Esophagus muscularis mucosa (tissue), 4 donors: ENCODE measurements around the gene MBD5. TPM values are rescaled to one million over a fixed set of nuclear protein-coding genes. Genes with fewer than 3 reads are reported as not detected.

Experiments used
- DNase-seq: peaks from one replicate; pipeline ENCODE4 v3.0.0-alpha.2; 2017; ENCODE audit errors: extremely low spot score
- H3K27ac ChIP-seq, 4 donors: fragments of 200-600 bp; sonication (generic); replicated peaks in 1 of 4; 1 replicate in 3 of 4; 2 replicates in 1 of 4; pipeline ENCODE4 v1.5.1; 2016 to 2019; ENCODE audit warnings: mild to moderate bottlenecking in 1 of 4
- H3K27me3 ChIP-seq, 4 donors: fragments of 200-600 bp; sonication (generic); one replicate each; pipeline versions ENCODE4 v1.5.1 to v1.6.0; 2016 to 2019
- H3K36me3 ChIP-seq, 4 donors: fragments of 200-600 bp; sonication (generic); one replicate each; pipeline ENCODE4 v1.5.1; 2016 to 2019
- H3K4me1 ChIP-seq, 4 donors: fragments of 200-600 bp; sonication (generic); one replicate each; pipeline ENCODE4 v1.5.1; 2016 to 2019
- H3K4me3 ChIP-seq, 4 donors: fragments of 200-600 bp; sonication (generic); 1 replicate in 2 of 4; 2 replicates in 2 of 4; pipeline ENCODE4 v1.5.1; 2016 to 2019; ENCODE audit warnings: mild to moderate bottlenecking in 4 of 4, moderate library complexity in 1 of 4
- H3K9me3 ChIP-seq, 4 donors: fragments of 200-600 bp; sonication (generic); 1 replicate in 3 of 4; 2 replicates in 1 of 4; pipeline ENCODE4 v1.5.1; 2016 to 2019
- CTCF ChIP-seq, 3 experiments: fragments of 200-600 bp in 2 of 3; fragments of 450-650 bp in 1 of 3; sonication (generic) in 2 of 3; IDR thresholded peaks; one replicate each; pipeline ENCODE4 v1.5.1; 2017 to 2019; ENCODE audit warnings: antibody characterized with exemption in 3 of 3, mild to moderate bottlenecking in 2 of 3, moderate library complexity in 1 of 3
- EP300 ChIP-seq: sonication (generic); formaldehyde crosslinking; IDR thresholded peaks from one replicate; pipeline ENCODE4 v1.6.1; 2017; ENCODE audit warnings: antibody characterized with exemption
- POLR2A ChIP-seq: fragments of 450-650 bp; IDR thresholded peaks from one replicate; pipeline ENCODE4 v1.6.1; 2017; ENCODE audit warnings: antibody characterized with exemption, moderate library complexity, mild to moderate bottlenecking, low read depth
- POLR2AphosphoS5 ChIP-seq, 2 donors: sonication (generic); formaldehyde crosslinking; IDR thresholded peaks; one replicate each; pipeline ENCODE4 v1.6.1; 2017; ENCODE audit warnings: antibody characterized with exemption in 2 of 2
- WGBS: methylation state at CpG from one replicate; pipeline ENCODE4 v1.1.5; 2018; 5-methylcytosine and 5-hydroxymethylcytosine counted together
- intact Hi-C: fragments of 100-400 bp; cut with DNase I; formaldehyde crosslinking; loops from one replicate; pipeline ENCODE4 v1.15.1; 2023
- total RNA-seq, 4 donors: library from RNA; depleted of rRNA; stranded (reverse); fragments of >200 nt; gene quantifications; one replicate each; pipeline versions ENCODE4 v1.1.0 to v1.2.1, GENCODE V29; 2016

Gene MBD5
- total RNA-seq, 4 donors from 2014 or later = 34.6 to 49.0 (median 44.9) TPM

GRCh38 chr2:148028781-148029180 is 7.9 kb downstream of the MBD5 start:
- no peak for TF ChIP-seq EP300
- TF ChIP-seq CTCF (IDR thresholded peaks at IDR 0.05) = no peak
- TF ChIP-seq POLR2AphosphoS5 (IDR thresholded peaks at IDR 0.05) = no peak
- no peak for TF ChIP-seq POLR2A
- Histone ChIP-seq H3K4me1 (peaks cover 17 to 64% (median 58%) of the 10 kb centered on the region in 4 donors), H3K4me3 (no peak overlapping the region), H3K36me3 (no peaks in the 10 kb centered on the region), H3K9me3 (no peaks in the 10 kb centered on the region), H3K27ac (peak overlapping the region in 3 of 4 donors; percentile 16 to 56 (median 20)), H3K27me3 (no peaks in the 10 kb centered on the region)
- no peak for DNase-seq
- intact Hi-C loops = no loop called here
- 35% methylated on average over 1 of the region's 1 CpG for WGBS

GRCh38 chr2:148031152-148031551 is 10.3 kb downstream of the MBD5 start:
- intact Hi-C loops = no loop called here
- H3K27me3 ChIP-seq = no peaks in the 10 kb centered on the region
- no peak overlapping the region for H3K4me3 ChIP-seq
- H3K4me1 ChIP-seq = peaks cover 15 to 57% (median 52%) of the 10 kb centered on the region in 4 donors
- no peak for TF ChIP-seq POLR2A
- TF ChIP-seq CTCF (IDR thresholded peaks at IDR 0.05) = no peak
- no peaks in the 10 kb centered on the region for H3K36me3 ChIP-seq
- peak overlapping the region in 1 of 4 donors; percentile 27 for H3K27ac ChIP-seq
- H3K9me3 ChIP-seq = no peaks in the 10 kb centered on the region
- DNase-seq = no peak

GRCh38 chr2:148032215-148032614 is 11.3 kb downstream of the MBD5 start:
- Histone ChIP-seq H3K9me3 (no peaks in the 10 kb centered on the region), H3K27ac (peak overlapping the region; percentile 14 to 54 (median 25)), H3K36me3 (no peaks in the 10 kb centered on the region), H3K27me3 (no peaks in the 10 kb centered on the region), H3K4me1 (peaks cover 15 to 64% (median 52%) of the 10 kb centered on the region in 4 donors), H3K4me3 (no peak overlapping the region)
- 43% methylated on average over 4 of the region's 4 CpGs for WGBS
- TF ChIP-seq POLR2AphosphoS5 (IDR thresholded peaks at IDR 0.05) (no peak), POLR2A (no peak), EP300 (no peak), CTCF (IDR thresholded peaks at IDR 0.05) (no peak)
- DNase-seq = no peak
- intact Hi-C loops = no loop called here

- no peak overlapping the region for H3K27ac ChIP-seq
- 92% methylated on average over 1 of the region's 1 CpG for WGBS
- no peak overlapping the region for H3K4me3 ChIP-seq
- H3K27me3 ChIP-seq = no peaks in the 10 kb centered on the region
- no peaks in the 10 kb centered on the region for H3K9me3 ChIP-seq
- H3K36me3 ChIP-seq = peaks cover 0 to 9% (median 0%) of the 10 kb centered on the region in 4 donors
- peaks cover 0 to 23% (median 19%) of the 10 kb centered on the region in 4 donors for H3K4me1 ChIP-seq
- TF ChIP-seq CTCF (IDR thresholded peaks at IDR 0.05) = no peak
- no peak for TF ChIP-seq POLR2AphosphoS5 (IDR thresholded peaks at IDR 0.05)
- TF ChIP-seq EP300 = no peak
- TF ChIP-seq POLR2A = no peak
- no peak for DNase-seq
- intact Hi-C loops = no loop called here
These were observed 18.9 kb downstream of the MBD5 start for GRCh38 chr2:148039783-148040182.

- no peaks in the 10 kb centered on the region for H3K27me3 ChIP-seq
- TF ChIP-seq EP300 (no peak), POLR2A (no peak), CTCF (IDR thresholded peaks at IDR 0.05) (no peak), POLR2AphosphoS5 (IDR thresholded peaks at IDR 0.05) (no peak)
- H3K36me3 ChIP-seq = peaks cover 0 to 9% (median 0%) of the 10 kb centered on the region in 4 donors
- H3K9me3 ChIP-seq = no peaks in the 10 kb centered on the region
- H3K4me3 ChIP-seq = no peak overlapping the region
- H3K4me1 ChIP-seq = peaks cover 0 to 17% (median 14%) of the 10 kb centered on the region in 4 donors
- H3K27ac ChIP-seq = no peak overlapping the region
- no peak for DNase-seq
- intact Hi-C loops = no loop called here
- WGBS = 95% methylated on average over 2 of the region's 2 CpGs
These were observed 21.3 kb downstream of the MBD5 start for GRCh38 chr2:148042219-148042618.
